ENCODE data around the gene PHACTR3.

The PHACTR3 gene

DNA sequence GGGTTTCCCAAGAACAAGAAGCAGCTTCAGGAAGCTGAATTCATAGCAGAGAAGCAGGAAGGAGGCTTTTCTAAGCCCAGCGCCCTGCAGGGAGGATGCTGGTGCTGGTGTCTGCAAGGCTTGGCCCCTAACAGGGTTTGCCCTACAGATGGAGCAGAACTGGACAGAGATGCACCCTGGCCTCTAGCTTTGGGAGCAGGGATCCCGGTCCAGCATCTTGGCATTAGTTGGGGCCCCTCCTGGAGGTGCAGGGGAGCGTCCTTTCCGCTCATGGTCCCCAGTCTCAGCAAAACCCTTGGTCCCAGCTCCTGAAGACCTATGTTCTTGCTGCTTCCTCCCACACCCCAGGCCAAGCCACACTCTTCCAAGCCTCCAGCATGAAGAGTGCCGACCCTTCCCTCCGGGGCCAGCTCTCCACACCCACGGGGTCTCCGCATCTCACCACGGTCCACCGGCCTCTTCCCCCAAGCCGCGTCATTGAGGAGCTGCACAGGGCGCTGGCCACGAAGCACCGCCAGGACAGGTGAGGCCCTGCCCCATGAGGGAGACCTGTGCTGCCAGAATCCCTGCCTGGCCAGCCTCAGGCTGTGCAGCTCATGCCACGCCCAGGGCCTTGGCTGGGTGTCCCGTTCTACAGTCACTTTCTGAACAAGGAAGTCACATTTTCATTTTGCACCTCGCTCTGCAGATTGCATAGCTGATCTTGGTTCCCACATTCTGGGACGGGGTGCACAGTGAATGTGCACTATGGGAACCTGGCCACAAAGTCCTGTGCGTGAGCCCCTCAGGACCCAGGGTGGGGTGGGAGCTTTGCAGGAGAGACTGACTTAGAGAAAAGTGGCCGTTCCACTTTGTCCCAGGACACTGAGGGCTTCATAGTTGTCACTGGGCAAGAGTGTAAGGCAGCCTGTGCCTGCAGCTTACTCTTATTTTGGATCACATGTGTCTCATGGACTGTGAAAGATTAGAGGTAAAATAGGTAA is 168.9 kb downstream of the PHACTR3 start:
- no peak for DNase-seq

- DNase-seq = no peak
Measured at GRCh38 chr20:59774204-59774641, 169.9 kb downstream of the PHACTR3 start.

DNA sequence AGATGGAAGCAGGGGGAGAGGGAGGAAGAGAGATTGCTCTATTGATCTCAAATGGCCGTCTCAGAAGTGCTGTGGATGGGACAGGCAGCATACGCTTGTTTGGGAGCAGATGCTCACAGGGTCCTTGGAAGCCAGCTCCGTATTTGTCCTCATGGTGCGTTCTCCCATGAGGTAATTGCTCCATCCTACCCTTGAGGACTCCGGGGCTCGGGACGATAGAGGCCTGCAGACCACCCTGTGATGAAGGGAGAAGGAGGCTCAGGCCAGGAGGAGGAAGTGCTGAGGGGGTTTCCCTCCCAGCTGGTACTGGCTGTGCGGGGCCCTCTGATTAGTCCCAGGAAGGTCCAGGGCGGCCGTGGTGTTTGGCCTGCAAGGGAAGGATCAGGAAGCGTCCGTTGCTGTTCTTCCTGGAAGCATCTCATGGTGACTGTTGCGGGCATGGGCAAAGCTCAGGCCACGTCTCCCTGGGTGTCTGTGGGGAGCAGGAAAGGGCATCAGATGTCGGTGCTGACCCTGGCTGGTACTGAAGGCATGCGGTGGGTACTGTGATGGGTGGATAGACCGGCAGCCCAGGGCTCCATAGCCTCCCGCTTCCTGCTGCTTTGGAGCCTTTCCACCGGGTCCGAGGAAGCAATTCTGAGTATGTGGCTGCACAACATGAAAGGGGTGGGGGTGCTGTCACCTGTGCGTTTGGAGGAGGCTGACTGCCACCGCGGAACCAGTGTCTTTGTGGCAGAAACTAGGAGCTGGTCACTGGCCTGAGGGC is 170.8 kb downstream of the PHACTR3 start:
- no peak for DNase-seq

DNA sequence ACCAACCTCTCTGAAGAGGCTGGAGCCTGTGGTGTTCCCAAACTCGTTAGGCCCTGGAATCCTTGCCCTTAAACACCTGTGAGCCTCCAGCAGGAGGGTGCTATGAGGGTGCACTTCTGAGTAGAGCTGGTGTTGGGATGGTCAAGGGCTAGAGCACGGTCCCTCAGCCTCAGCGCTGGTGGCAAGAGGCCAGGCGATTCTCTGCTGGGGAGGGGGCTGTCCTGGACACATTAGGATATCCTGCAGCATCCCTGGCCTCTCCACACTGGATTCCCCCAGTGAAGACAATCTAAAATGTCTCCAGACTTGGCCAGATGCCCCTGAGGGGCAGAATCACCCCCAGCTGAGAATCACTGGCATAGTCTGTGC is 171.3 kb downstream of the PHACTR3 start:
- DNase-seq = no peak

DNA sequence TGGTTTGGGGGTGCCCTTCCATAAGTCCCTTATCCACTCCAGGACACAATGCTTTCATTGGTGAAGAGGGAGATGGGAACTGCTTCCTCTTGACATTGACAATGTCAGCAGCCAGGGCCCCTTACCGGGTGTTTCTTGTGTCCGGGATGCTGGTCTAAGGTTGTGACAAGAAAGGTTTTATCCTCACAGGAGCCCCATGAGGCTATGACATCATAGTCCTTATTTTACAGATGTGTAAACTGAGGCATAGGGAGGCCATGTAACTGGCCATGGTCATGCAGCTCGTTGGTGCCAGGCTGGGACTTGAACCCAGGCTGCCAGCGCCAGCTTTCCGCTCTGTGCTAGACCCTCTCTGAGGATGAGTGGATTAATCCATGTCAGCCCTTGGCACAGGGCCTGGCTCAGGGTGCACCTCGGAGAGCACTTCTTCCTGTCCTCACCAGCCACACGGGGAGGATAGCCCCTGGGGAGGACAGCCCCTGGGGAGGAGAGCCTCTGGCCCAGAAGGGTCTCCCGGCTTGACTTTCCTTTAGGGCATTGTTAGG is 171.8 kb downstream of the PHACTR3 start:
- no peak for DNase-seq

DNA sequence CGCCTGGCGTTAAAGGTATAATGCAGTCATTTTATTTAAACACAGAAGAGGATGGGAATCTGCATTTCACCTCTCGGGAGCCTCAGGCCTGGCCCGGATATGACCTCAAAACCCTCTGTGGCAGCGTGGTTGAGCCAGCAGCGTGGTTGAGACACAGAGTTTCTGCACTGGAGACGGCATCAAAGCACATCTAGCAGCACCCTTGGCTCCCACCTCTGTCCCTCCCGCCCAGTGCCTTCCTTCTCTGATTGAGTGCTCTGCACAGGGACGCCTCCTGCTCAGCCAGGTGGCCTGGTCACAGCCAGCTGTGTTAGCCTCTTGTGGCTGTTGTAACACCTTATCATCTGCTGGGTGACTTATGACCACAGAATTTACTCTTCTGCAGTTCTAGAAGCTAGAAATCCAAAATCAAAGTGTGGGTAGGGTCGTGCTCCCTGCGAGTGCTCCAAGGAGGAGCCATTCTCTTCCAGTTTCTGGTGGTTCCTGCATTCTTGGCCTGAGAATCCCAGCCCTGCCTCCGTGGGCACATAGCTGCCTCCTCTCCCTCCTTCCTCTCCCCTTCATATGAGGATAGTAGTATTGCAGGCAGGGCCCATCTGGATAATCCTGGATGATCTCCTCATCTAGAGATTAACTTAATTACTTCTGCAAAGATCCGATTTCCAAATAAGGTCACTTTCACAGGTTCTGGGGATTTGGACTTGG is 172.4 kb downstream of the PHACTR3 start:
- no peak for DNase-seq

DNA sequence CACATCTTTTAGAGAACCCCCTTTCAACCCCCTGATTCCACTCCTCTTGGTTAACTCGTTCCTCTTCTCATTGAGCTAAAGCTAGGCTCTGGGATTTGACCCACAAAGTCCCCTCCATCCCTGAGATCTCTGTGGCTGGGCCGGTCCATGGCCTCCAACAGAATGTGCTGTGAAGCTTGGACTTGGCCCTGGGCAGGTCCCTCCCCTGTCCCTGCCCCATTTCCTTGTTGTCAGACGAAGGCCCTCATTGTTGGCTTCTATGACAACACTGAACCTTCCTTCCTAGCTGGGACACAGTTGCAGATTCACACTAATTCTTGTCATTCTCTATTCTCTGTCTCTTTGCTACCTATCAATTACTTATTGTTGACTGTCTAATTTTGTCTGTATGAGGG is 173.0 kb downstream of the PHACTR3 start:
- no peak for DNase-seq

DNA sequence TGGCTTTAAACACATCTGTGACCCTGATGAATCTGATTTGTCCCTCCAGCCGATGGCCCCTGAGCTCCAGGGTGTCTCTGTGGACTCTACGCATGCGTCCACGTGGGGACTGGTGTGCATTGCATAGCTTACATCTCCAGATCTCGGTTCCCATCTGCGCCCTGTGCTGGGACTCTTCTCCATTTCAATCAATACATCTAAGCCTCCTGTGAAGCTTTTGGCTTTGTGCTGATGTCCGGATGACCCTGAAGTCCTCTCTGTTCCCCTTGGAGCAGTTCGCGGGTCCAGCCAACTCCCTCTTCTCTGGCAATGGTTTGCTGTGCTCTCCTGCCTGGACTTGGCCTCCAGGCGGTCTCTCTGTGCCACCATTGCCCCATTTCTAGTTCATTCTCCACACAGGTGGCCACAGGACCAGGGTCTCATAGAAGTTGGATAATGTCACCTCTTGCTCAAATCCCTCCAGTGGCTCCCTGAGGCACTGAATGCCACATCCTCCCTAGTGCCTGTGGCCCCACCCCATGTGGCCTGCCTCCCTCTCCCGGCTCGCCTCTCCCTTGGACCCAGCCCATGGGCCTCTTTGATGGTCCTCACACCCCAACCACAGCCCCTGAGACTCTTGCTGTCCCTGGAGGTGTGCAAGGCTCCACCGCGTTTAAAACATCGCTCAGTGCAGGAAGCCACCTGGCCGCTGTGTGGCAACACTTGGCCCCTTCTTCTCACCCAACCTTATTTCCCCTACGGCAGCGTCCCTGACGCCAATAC is 173.7 kb downstream of the PHACTR3 start:
- no peak for DNase-seq

DNA sequence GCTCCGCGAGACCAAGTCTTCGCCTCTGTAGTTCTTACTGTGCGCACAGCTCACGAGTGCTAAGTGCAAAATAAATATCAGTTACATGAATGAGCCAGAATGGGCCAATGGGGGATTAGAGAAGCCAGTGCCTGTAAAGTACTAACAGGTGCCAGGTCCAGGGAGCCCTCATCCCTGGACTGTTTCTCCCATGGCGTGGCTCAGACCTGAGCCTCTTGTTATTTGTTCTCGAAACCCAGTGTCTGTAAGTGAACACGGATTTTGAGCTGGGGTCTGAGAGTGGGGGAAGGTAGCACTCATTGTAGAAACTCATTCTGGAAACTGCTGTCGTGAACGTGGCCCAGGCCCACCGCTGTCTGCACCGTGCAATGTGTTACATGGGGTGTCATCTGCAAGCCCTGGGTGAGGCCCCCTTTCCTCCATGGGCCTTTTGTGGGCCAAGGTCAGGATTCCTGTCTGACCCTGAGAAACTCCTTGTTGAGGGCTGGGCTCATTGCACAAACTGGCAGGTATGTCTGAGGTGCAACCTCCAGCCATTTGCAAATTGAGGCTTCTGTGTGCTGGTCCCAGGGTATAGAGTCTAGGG is 174.4 kb downstream of the PHACTR3 start:
- no peak for DNase-seq

- DNase-seq = no peak
Measured at GRCh38 chr20:59779656-59780380, 175.5 kb downstream of the PHACTR3 start.

DNA sequence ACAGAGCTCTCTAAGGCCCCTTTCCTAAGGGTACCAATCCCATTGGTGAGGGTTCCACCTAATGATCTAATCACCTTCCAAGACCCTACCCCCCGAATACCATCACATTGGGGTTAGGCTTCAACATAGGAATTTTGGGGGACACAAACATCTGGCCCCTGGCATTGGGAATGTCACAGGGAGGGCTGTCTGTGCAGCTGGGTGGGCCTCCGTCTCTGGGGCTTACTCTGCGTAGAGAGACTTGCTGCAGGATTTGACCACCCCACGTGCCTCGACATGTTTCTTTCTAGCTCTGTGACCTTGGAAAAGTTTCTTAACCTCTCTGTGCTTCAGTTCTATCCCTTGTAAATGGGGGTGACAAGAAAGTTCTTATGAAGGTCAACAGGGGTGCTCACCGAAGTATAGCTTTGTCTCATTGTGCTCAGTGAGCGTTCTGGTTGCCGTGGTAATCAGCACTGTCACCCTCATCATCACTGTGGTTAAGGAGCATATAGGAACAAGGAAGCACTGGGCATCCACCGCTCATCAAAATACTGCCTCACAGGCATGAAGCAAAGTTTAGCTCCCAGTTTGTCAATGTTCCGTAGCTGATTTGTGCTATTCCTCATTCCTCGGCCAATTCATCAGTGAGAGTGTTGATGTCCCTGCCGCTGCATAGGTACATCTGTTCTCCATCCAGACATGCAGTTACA is 176.3 kb downstream of the PHACTR3 start:
- no peak for DNase-seq

DNA sequence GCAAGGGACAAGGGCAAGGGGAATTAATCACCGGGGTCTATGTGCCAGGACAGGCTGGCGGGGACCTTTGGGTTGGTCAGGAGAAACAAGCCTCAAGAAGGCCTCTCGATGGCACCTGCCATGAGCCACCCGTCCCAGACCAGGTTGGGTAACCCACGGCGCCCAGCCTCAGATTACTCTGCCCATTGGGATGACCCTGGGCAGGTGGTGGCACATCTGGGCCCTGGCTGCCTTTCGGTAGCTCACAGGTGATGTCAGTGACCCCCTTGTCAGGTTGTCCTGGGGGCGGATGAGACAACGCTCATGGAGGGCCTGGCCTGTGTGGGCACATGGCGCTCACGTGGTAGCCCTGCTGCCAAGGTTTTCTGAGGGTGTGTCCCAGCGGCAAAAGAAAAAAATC is 176.9 kb downstream of the PHACTR3 start:
- no peak for DNase-seq

- peak in 49 of 56 donors; percentile 13 to 89 (median 57) for DNase-seq
Measured at GRCh38 chr20:59782986-59783640, 178.8 kb downstream of the PHACTR3 start.

DNA sequence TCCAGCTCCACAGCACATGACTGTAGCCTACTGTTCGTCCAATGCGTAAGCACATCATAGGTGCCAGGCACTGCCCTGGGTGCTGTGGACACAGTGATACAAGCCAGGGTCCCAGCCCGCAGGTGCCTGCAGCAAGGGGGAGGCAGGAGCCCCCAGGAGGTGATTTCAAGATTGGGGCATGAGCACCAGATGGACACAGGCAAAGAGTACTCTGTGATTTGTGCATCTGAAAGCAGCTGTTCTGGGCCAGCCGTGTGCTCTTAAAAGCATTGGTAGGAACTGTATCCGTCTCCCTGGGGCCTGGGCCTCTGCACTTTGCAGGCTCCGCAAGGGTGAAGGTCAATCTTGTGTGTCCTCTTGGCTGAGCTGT is 179.3 kb downstream of the PHACTR3 start:
- no peak for DNase-seq

DNA sequence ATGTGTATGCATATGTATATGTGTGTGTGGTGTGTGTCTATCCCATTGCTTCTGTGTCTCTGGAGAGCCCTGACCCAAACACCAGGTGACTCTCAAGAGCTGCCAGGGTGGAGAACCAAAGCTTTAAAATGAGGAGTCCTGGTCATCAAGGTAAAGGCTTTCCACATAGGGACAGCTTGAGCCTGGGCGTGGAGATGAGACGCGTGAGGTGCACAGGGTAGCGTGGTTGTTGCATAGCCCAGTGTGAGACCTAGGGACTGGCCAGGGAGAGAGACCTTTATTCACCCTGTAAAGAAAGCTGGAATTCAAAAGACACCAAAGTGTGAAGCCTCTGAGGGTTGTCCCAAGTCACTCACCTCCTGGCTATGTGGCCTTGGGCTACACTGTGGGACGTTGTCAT is 180.0 kb downstream of the PHACTR3 start:
- no peak for DNase-seq

- DNase-seq = no peak
Measured at GRCh38 chr20:59784791-59785668, 180.7 kb downstream of the PHACTR3 start.

- DNase-seq = no peak
Measured at GRCh38 chr20:59785669-59785959, 181.3 kb downstream of the PHACTR3 start.

Data from nucleus accumbens (tissue), 56 donors.